IPS-15b (cell line): ENCODE results near the gene EML6.
A peak's percentile ranks its signal among the peaks of the same experiment; 100 is the strongest.

Source experiments
- H3K27me3 ChIP-seq: one replicate; pipeline ENCODE4 v1.6.1; 2013; ENCODE audit warnings: low read length; ENCODE audit not compliant: control insufficient read depth, insufficient read depth
- H3K36me3 ChIP-seq: one replicate; pipeline ENCODE4 v1.6.1; 2013; ENCODE audit warnings: low read length; ENCODE audit not compliant: control insufficient read depth, insufficient read depth
- H3K4me1 ChIP-seq: one replicate; pipeline ENCODE4 v1.6.1; 2013; ENCODE audit warnings: mild to moderate bottlenecking, low read length; ENCODE audit not compliant: control insufficient read depth, insufficient read depth
- H3K4me3 ChIP-seq: one replicate; pipeline ENCODE4 v1.5.1; 2013; ENCODE audit warnings: low read depth, low read length
- H3K9ac ChIP-seq: one replicate; pipeline ENCODE4 v1.6.1; 2013; ENCODE audit warnings: low read depth, mild to moderate bottlenecking, low read length
- H3K9me3 ChIP-seq: one replicate; pipeline ENCODE4 v1.6.1; 2013; ENCODE audit warnings: mild to moderate bottlenecking, low read length; ENCODE audit not compliant: control insufficient read depth, insufficient read depth

Gene EML6

DNA sequence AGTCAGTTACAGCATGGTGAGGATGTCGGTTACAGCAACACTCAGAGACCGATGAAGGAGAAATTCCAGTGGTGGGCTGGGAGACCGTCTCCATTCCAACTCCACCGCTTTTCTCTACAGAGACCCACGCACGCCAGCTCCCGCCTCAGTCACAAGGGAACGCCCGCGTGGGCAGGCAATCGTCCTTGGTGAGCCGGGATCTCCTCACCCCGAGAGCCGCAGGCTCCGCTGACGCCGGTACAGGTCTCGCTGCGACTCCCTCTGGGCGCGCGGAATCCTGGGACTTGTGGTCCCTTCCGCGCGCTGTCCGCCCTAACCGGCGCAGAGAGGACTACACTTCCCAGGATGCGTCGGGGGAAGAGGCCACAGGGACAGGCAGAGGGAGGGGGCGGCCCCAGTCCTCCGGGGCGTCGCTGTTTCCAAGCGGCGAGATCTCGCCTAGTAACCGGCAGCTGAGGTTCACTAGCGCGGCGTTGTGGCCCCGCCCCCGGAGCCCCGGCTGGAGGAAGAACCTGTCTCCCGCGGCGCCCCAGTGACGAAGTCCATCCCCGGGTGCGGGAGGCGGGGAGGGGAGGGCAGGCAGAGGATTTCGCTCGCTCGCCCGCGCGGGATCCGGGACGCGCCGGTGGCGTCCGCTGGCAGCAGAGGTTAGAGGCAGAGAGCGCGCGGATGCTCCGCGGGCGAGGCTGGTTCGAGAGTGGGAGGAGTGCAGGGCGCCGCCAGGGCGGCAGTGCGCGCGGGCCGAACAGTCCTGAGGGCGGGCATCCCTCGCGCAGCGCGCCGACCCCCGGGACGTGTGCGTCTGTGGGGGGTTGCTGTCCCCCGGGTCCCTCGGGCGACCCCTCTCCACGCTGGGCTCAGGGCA, at the start of gene EML6:
EML6 (plus strand) TSS at position 532 of the 865 bp plus-strand sequence. CDS start 1,400 bp downstream, outside the sequence.
- Histone ChIP-seq H3K36me3 (no peaks in the 10 kb centered on the region), H3K4me3 (peak within 1 kb of the TSS; percentile 99), H3K9ac (peak within 1 kb of the TSS; percentile 83), H3K4me1 (peaks cover 3% of the 10 kb centered on the region), H3K9me3 (no peaks in the 10 kb centered on the region), H3K27me3 (peaks cover 48% of the 10 kb centered on the region)

- no peaks in the 10 kb centered on the region for H3K36me3 ChIP-seq
- H3K4me3 ChIP-seq = no peak overlapping the region
- no peaks in the 10 kb centered on the region for H3K9me3 ChIP-seq
- H3K9ac ChIP-seq = no peak overlapping the region
- no peaks in the 10 kb centered on the region for H3K27me3 ChIP-seq
- peaks cover 3% of the 10 kb centered on the region for H3K4me1 ChIP-seq
Measured at GRCh38 chr2:54675281-54675680, 48.2 kb upstream of the EML6 start.

GRCh38 chr2:54675738-54676137, 47.7 kb upstream of the EML6 start:
- H3K36me3 ChIP-seq = no peaks in the 10 kb centered on the region
- H3K4me3 ChIP-seq = no peak overlapping the region
- no peak overlapping the region for H3K9ac ChIP-seq
- H3K27me3 ChIP-seq = no peaks in the 10 kb centered on the region
- no peaks in the 10 kb centered on the region for H3K9me3 ChIP-seq
- H3K4me1 ChIP-seq = peaks cover 3% of the 10 kb centered on the region

- no peaks in the 10 kb centered on the region for H3K9me3 ChIP-seq
- H3K36me3 ChIP-seq = no peaks in the 10 kb centered on the region
- H3K4me1 ChIP-seq = peaks cover 3% of the 10 kb centered on the region
- H3K27me3 ChIP-seq = no peaks in the 10 kb centered on the region
- no peak overlapping the region for H3K4me3 ChIP-seq
- no peak overlapping the region for H3K9ac ChIP-seq
Measured at GRCh38 chr2:54676656-54677055, 46.8 kb upstream of the EML6 start.

GRCh38 chr2:54677476-54678265, 45.8 kb upstream of the EML6 start:
- Histone ChIP-seq H3K9me3 (no peaks in the 10 kb centered on the region), H3K27me3 (no peaks in the 10 kb centered on the region), H3K4me3 (no peak overlapping the region), H3K36me3 (no peaks in the 10 kb centered on the region), H3K4me1 (peaks cover 3% of the 10 kb centered on the region), H3K9ac (no peak overlapping the region)

DNA sequence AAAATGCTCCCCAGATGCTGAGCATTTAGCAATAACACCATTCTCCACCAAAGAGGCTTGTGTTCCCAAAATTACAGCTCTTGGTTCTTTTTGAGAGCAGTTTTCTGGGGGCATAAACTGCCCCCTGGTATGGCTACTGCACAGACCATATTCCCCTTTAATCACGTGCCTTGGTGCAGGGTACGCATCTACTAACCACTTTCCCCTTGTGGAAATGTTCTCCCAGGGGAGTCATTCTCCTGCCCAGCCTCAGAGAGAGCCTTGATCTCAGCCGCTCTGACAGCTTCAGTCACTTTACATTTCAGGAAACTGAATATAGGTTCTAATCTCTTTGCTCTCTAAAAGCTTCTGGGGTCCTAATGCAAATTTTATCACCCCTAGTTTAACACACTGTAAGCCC, 44.7 kb upstream of the EML6 start:
- Histone ChIP-seq H3K4me1 (no peaks in the 10 kb centered on the region), H3K27me3 (no peaks in the 10 kb centered on the region), H3K4me3 (no peak overlapping the region), H3K9ac (no peak overlapping the region), H3K9me3 (no peaks in the 10 kb centered on the region), H3K36me3 (no peaks in the 10 kb centered on the region)

DNA sequence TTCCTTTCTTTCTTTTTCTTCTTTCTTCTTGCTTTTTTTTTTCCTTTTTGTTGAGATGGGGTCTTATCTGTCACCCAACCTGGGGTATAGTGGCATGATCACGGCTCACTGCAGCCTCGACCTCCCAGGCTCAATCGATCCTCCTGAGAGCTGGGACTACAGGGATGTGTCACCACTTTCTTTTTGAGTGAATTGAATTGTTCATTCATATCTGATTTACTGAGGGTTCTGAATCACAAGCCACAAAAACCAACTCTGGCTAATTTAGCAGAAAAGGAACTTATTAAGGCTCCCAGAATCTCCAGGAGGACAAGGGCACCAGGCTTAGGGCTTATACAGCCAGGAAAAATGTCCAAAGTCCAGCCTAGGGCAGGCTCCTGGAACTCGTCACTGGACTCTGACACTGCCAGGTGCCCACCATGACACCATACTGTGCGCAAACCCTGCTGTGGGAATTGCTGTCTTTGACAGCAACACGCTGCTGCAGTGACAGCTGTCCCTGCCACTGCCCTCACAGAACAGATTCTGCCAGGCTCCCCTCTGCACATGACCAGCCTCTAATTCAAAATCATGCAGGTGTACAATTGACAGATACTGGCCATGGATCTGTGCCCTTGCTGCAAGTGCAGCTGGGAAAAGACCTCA, 42.9 kb upstream of the EML6 start:
- H3K27me3 ChIP-seq = no peaks in the 10 kb centered on the region
- H3K4me1 ChIP-seq = no peaks in the 10 kb centered on the region
- H3K4me3 ChIP-seq = no peak overlapping the region
- H3K9me3 ChIP-seq = no peaks in the 10 kb centered on the region
- no peak overlapping the region for H3K9ac ChIP-seq
- no peaks in the 10 kb centered on the region for H3K36me3 ChIP-seq

GRCh38 chr2:54681416-54681815, 42.0 kb upstream of the EML6 start:
- H3K9me3 ChIP-seq = no peaks in the 10 kb centered on the region
- H3K27me3 ChIP-seq = no peaks in the 10 kb centered on the region
- H3K4me1 ChIP-seq = no peaks in the 10 kb centered on the region
- no peak overlapping the region for H3K4me3 ChIP-seq
- H3K9ac ChIP-seq = no peak overlapping the region
- no peaks in the 10 kb centered on the region for H3K36me3 ChIP-seq

DNA sequence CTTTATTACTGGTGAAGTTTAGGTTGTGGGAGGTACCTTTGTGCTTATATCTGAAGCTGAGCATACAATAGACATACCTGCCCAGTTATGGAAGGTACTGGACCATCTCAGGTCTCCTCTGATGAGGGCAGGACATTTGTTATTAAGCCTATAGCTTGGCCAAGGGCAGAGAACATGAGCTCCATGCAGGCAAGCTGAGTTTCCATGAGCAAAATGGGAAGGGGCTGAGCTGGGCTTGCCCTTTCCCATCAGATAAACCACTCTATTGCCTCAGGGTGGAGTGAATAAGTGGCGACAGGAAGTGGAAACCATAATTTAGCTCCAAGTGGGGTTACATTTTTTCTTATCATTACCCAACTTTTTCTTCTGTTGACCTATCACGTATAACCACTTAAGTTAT, 39.9 kb upstream of the EML6 start:
- Histone ChIP-seq H3K9me3 (no peaks in the 10 kb centered on the region), H3K36me3 (no peaks in the 10 kb centered on the region), H3K4me1 (no peaks in the 10 kb centered on the region), H3K27me3 (no peaks in the 10 kb centered on the region), H3K9ac (no peak overlapping the region), H3K4me3 (no peak overlapping the region)

GRCh38 chr2:54685263-54685775, 38.1 kb upstream of the EML6 start:
- no peaks in the 10 kb centered on the region for H3K9me3 ChIP-seq
- H3K27me3 ChIP-seq = no peaks in the 10 kb centered on the region
- no peak overlapping the region for H3K9ac ChIP-seq
- H3K4me3 ChIP-seq = no peak overlapping the region
- no peaks in the 10 kb centered on the region for H3K36me3 ChIP-seq
- no peaks in the 10 kb centered on the region for H3K4me1 ChIP-seq

- no peaks in the 10 kb centered on the region for H3K36me3 ChIP-seq
- no peaks in the 10 kb centered on the region for H3K9me3 ChIP-seq
- no peak overlapping the region for H3K4me3 ChIP-seq
Measured at GRCh38 chr2:54687595-54688152, 35.8 kb upstream of the EML6 start.

More at GRCh38 chr2:54687595-54688152, 35.8 kb upstream of the EML6 start:
- Histone ChIP-seq H3K4me1 (no peaks in the 10 kb centered on the region), H3K27me3 (no peaks in the 10 kb centered on the region), H3K9ac (no peak overlapping the region)
